Dendritic cell treated with granulocyte-macrophage colony-stimulating factor and Interleukin-4, amounts not matched to agents 40 ng/mL and 50 ng/mL, for 4 days (primary cell): ENCODE measurements around the gene CYP4B1.
"Not testable (repeated sequence)": the region's sequence is repeated elsewhere in the genome, so short reads cannot be mapped to it uniquely, and the experiment has no call there.

Experiments used
- H3K27ac Mint-ChIP-seq: one replicate; pipeline ENCODE4 v1.8.0; 2022; ENCODE audit warnings: mild to moderate bottlenecking, mixed read lengths
- H3K27me3 Mint-ChIP-seq: one replicate; pipeline ENCODE4 v1.8.0; 2022; ENCODE audit warnings: mild to moderate bottlenecking, mixed read lengths
- H3K36me3 Mint-ChIP-seq: one replicate; pipeline ENCODE4 v1.8.0; 2022; ENCODE audit warnings: low read depth, mixed read lengths
- H3K4me1 Mint-ChIP-seq: one replicate; pipeline ENCODE4 v1.8.0; 2022; ENCODE audit warnings: low read depth, mixed read lengths
- H3K4me3 Mint-ChIP-seq: one replicate; pipeline ENCODE4 v1.8.0; 2022; ENCODE audit warnings: mild to moderate bottlenecking, moderate library complexity, mixed read lengths
- H3K9me3 Mint-ChIP-seq: one replicate; pipeline ENCODE4 v1.8.0; 2022; ENCODE audit warnings: mixed read lengths
- intact Hi-C: fragments of 100-400 bp; cut with micrococcal nuclease; formaldehyde crosslinking; loops from one replicate; pipeline ENCODE4 v1.15.0; 2022

The CYP4B1 gene

GRCh38 chr1:46815133-46815532 lies 16.3 kb downstream of the CYP4B1 start:
- Mint-ChIP-seq H3K4me3 (no peak overlapping the region), H3K9me3 (no peaks in the 10 kb centered on the region), H3K27me3 (no peaks in the 10 kb centered on the region), H3K36me3 (no peaks in the 10 kb centered on the region), H3K4me1 (no peaks in the 10 kb centered on the region), H3K27ac (no peak overlapping the region)
- intact Hi-C loops = no loop called here

GRCh38 chr1:46816930-46817329 lies 18.1 kb downstream of the CYP4B1 start:
- no peaks in the 10 kb centered on the region for H3K9me3 Mint-ChIP-seq
- intact Hi-C loops = no loop called here
- H3K36me3 Mint-ChIP-seq = no peaks in the 10 kb centered on the region
- no peaks in the 10 kb centered on the region for H3K4me1 Mint-ChIP-seq
- peaks cover 2% of the 10 kb centered on the region for H3K27me3 Mint-ChIP-seq
- H3K27ac Mint-ChIP-seq = no peak overlapping the region
- H3K4me3 Mint-ChIP-seq = no peak overlapping the region

DNA sequence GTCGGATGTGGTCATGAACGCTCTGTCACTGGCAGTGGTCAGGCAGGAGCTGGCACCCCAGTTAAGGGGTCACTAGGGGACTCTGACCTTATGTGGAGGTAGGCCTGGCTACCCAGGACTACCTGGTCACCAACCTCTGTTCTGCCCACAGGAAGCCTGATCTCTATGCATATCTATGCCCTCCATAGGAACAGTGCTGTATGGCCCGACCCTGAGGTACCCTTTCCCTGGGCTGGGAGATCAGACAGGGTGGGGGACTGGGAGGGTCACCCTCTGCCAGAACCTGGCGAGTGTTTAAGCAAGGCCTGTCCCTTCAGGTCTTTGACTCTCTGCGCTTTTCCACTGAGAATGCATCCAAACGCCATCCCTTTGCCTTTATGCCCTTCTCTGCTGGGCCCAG lies 19.0 kb downstream of the CYP4B1 start:
- intact Hi-C loops = no loop called here
- Mint-ChIP-seq H3K4me1 (no peaks in the 10 kb centered on the region), H3K36me3 (no peaks in the 10 kb centered on the region), H3K27me3 (peaks cover 3% of the 10 kb centered on the region), H3K9me3 (no peaks in the 10 kb centered on the region), H3K27ac (no peak overlapping the region), H3K4me3 (no peak overlapping the region)

GRCh38 chr1:46818591-46818990 lies 19.7 kb downstream of the CYP4B1 start:
- no peak overlapping the region for H3K4me3 Mint-ChIP-seq
- H3K27me3 Mint-ChIP-seq = peaks cover 3% of the 10 kb centered on the region
- intact Hi-C loops = no loop called here
- H3K36me3 Mint-ChIP-seq = no peaks in the 10 kb centered on the region
- H3K9me3 Mint-ChIP-seq = no peaks in the 10 kb centered on the region
- H3K27ac Mint-ChIP-seq = no peak overlapping the region
- no peaks in the 10 kb centered on the region for H3K4me1 Mint-ChIP-seq

GRCh38 chr1:46819335-46819734 lies 20.5 kb downstream of the CYP4B1 start:
- Mint-ChIP-seq H3K9me3 (no peaks in the 10 kb centered on the region), H3K27me3 (peaks cover 3% of the 10 kb centered on the region), H3K4me3 (no peak overlapping the region), H3K36me3 (no peaks in the 10 kb centered on the region), H3K27ac (no peak overlapping the region), H3K4me1 (no peaks in the 10 kb centered on the region)
- intact Hi-C loops = no loop called here

GRCh38 chr1:46820076-46820475 lies 21.2 kb downstream of the CYP4B1 start:
- intact Hi-C loops = no loop called here
- H3K9me3 Mint-ChIP-seq = no peaks in the 10 kb centered on the region
- peaks cover 3% of the 10 kb centered on the region for H3K27me3 Mint-ChIP-seq
- no peaks in the 10 kb centered on the region for H3K4me1 Mint-ChIP-seq
- no peak overlapping the region for H3K4me3 Mint-ChIP-seq
- no peaks in the 10 kb centered on the region for H3K36me3 Mint-ChIP-seq
- no peak overlapping the region for H3K27ac Mint-ChIP-seq

DNA sequence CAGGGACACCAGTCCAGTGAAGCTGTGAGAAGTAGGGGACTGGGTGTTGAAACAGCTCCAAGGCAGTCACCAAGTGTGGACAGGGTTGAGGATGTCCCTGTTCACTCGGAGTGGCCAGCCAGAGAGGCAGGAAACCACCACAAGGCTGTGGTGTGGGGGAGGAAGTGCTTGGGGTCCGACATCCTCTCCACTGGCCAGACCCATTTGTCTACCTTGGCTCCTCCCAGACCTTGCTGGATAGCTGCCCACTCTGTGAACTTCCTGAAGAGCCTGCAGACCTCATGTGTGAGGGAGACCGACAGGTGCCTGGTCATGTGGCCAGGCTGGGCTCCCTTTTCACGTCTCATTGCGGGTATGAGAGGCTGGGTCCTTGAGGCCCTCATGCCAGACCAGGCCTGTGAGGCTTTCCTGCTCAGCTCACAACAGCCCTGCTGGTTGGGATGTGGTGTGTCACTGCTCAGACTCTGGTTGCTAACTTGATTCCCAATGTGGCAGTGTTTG lies 21.8 kb downstream of the CYP4B1 start:
- H3K27me3 Mint-ChIP-seq = peaks cover 3% of the 10 kb centered on the region
- intact Hi-C loops = no loop called here
- H3K4me3 Mint-ChIP-seq = no peak overlapping the region
- no peaks in the 10 kb centered on the region for H3K36me3 Mint-ChIP-seq
- no peak overlapping the region for H3K27ac Mint-ChIP-seq
- H3K4me1 Mint-ChIP-seq = no peaks in the 10 kb centered on the region
- no peaks in the 10 kb centered on the region for H3K9me3 Mint-ChIP-seq

DNA sequence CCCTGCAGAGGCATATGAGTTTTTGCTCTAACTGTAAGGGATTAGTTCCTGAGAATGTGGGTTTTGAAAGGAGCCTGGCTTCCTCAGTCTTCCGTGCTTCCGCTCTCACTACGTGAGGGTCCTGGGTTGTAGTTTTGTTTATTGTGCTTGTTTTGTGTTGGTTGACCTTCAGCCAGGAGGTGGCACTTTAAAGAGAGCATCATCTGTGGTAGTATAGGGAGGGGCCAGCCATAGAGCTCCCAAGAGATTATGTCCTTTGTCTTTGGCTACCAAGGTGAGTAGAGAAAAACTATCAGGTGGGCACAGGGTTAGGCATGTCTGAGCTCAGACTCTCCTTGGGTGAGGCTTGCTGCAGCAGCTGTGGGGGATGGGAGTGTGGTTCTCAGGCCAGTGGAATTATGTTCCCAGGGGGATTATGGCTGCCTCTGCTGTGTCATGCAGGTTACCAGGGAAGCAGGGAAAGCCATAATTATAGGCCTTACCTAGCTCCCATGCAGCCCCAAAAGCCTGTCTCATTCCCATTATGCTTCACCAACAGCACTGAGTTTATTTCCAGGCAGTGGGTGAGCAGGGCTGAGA lies 23.5 kb downstream of the CYP4B1 start:
- Mint-ChIP-seq H3K27me3 (peaks cover 7% of the 10 kb centered on the region), H3K9me3 (no peaks in the 10 kb centered on the region), H3K4me3 (no peak overlapping the region), H3K27ac (no peak overlapping the region), H3K36me3 (no peaks in the 10 kb centered on the region), H3K4me1 (no peaks in the 10 kb centered on the region)
- intact Hi-C loops = no loop called here

- no peaks in the 10 kb centered on the region for H3K36me3 Mint-ChIP-seq
- no peak overlapping the region for H3K27ac Mint-ChIP-seq
- H3K27me3 Mint-ChIP-seq = peaks cover 10% of the 10 kb centered on the region
- no peak overlapping the region for H3K4me3 Mint-ChIP-seq
- intact Hi-C loops = no loop called here
- no peaks in the 10 kb centered on the region for H3K4me1 Mint-ChIP-seq
- H3K9me3 Mint-ChIP-seq = no peaks in the 10 kb centered on the region
Measured at GRCh38 chr1:46823151-46823550, 24.3 kb downstream of the CYP4B1 start.

DNA sequence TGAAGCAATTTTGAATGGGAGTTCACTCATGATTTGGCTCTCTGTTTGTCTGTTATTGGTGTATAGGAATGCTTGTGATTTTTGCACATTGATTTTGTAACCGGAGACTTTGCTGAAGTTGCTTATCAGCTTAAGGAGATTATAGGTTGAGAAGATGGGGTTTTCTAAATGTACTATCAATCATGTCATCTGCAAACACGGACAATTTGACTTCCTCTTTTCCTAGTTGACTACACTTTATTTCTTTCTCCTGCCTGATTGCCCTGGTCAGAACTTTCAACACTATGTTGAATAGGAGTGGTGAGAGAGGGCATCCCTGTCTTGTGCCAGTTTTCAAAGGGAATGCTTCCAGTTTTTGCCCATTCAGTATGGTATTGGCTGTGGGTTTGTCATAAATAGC lies 28.0 kb downstream of the CYP4B1 start:
- intact Hi-C loops, H3K27ac Mint-ChIP-seq, H3K4me1 Mint-ChIP-seq, H3K4me3 Mint-ChIP-seq, H3K36me3 Mint-ChIP-seq, H3K9me3 Mint-ChIP-seq: not testable (repeated sequence)
- peaks cover 13% of the 10 kb centered on the region for H3K27me3 Mint-ChIP-seq

DNA sequence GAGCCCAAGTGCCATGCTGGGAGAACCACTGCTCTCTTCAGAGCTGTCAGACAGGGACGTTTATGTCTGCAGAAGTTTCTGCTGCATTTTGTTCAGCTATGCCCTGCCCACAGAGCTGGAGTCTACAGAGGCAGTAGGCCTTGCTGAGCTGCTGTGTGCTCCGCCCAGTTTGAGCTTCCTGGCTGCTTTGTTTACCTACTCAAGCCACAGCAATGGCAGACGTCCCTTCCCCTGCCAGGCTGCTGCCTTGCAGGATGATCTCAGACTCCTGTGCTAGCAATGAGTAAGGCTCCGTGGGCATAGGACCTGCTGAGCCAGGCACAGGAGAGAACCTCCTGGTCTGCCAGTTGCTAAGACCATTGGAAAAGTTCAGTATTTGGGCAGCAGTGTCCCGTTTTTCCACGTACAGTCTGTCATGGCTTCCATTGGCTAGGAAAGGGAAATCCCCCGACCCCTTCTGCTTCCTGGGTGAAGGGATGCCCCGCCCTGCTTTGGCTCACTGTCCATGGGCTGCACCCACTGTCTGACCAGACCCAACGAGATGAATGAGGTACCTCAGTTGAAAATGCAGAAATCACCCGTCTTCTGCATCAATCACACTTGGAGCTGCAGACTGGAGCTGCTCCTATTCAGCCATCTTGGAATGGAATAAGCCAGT lies 31.9 kb downstream of the CYP4B1 start:
- Mint-ChIP-seq H3K27me3 (peaks cover 12% of the 10 kb centered on the region), H3K4me1 (no peaks in the 10 kb centered on the region), H3K36me3 (no peaks in the 10 kb centered on the region), H3K9me3 (no peaks in the 10 kb centered on the region), H3K27ac (no peak overlapping the region), H3K4me3 (no peak overlapping the region)
- intact Hi-C loops = no loop called here

GRCh38 chr1:46835469-46835868 lies 36.6 kb downstream of the CYP4B1 start:
- H3K4me1 Mint-ChIP-seq, H3K9me3 Mint-ChIP-seq, H3K27ac Mint-ChIP-seq, intact Hi-C loops, H3K36me3 Mint-ChIP-seq, H3K4me3 Mint-ChIP-seq: not testable (repeated sequence)
- peaks cover 11% of the 10 kb centered on the region for H3K27me3 Mint-ChIP-seq

GRCh38 chr1:46846386-46846785 lies 47.5 kb downstream of the CYP4B1 start:
- H3K4me1 Mint-ChIP-seq, intact Hi-C loops, H3K27ac Mint-ChIP-seq, H3K36me3 Mint-ChIP-seq, H3K9me3 Mint-ChIP-seq, H3K27me3 Mint-ChIP-seq, H3K4me3 Mint-ChIP-seq: not testable (repeated sequence)

- H3K4me1 Mint-ChIP-seq, H3K27me3 Mint-ChIP-seq, intact Hi-C loops, H3K4me3 Mint-ChIP-seq, H3K9me3 Mint-ChIP-seq, H3K36me3 Mint-ChIP-seq, H3K27ac Mint-ChIP-seq: not testable (repeated sequence)
Measured at GRCh38 chr1:46857660-46858065, 58.8 kb downstream of the CYP4B1 start.

DNA sequence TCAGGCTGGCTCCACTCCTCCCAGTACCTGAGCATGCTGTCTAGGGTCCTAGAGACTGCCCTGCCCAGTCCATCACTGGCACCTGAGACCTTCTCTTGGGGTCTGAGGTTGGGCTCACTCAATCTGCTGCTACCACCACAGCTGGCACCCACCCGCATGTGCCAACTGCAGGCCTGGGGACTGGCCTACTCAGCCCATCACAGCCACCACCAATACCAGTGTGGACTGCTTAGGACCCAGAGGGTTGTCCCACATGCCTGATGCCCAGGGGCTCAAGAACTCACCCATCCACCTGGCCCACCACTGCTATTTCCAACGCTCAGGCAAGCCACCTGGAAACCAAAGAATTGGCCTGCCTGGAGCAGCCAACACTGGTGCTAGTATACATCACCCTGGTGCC lies 63.5 kb downstream of the CYP4B1 start:
- intact Hi-C loops = no loop called here
- H3K4me3 Mint-ChIP-seq = no peak overlapping the region
- no peaks in the 10 kb centered on the region for H3K36me3 Mint-ChIP-seq
- peaks cover 8% of the 10 kb centered on the region for H3K27me3 Mint-ChIP-seq
- H3K4me1 Mint-ChIP-seq = peaks cover 5% of the 10 kb centered on the region
- H3K27ac Mint-ChIP-seq = no peak overlapping the region
- H3K9me3 Mint-ChIP-seq = peaks cover 10% of the 10 kb centered on the region
